ENCODE measurements around the gene RHOB.

RHOB gene

GRCh38 chr2:20446917-20447436, at the start of gene RHOB:
RHOB (plus strand) TSS chr2:20447074; CDS start chr2:20447466, 392 bp downstream.
- Histone ChIP-seq H3K9ac (ENCODE audit: low read length) (peak within 1 kb of the TSS; percentile 99), H3K27me3 (ENCODE audit: control insufficient read depth in 1 of 2, insufficient read depth in 2 of 2, low read length in 2 of 2) (no peaks in the 10 kb centered on the region), H3K36me3 (ENCODE audit: insufficient read depth, low read length) (peaks cover 27% of the 10 kb centered on the region), H3K9me3 (ENCODE audit: low read length) (no peaks in the 10 kb centered on the region), H3K4me1 (ENCODE audit: insufficient read depth, low read length) (peaks cover 42% of the 10 kb centered on the region), H3K4me3 (ENCODE audit: low read depth in 1 of 2, low read length in 2 of 2) (peak within 1 kb of the TSS; percentile 98 to 100), H3K27ac (ENCODE audit: low read depth, low read length) (peak within 1 kb of the TSS; percentile 98)

- H3K4me1 ChIP-seq (ENCODE audit: insufficient read depth, low read length): no peaks in the 10 kb centered on the region
- no peaks in the 10 kb centered on the region for H3K9me3 ChIP-seq (ENCODE audit: low read length)
- H3K27me3 ChIP-seq (ENCODE audit: control insufficient read depth in 1 of 2, insufficient read depth in 2 of 2, low read length in 2 of 2): no peaks in the 10 kb centered on the region
- H3K9ac ChIP-seq (ENCODE audit: low read length): no peak overlapping the region
- no peak overlapping the region for H3K27ac ChIP-seq (ENCODE audit: low read depth, low read length)
- no peak overlapping the region for H3K4me3 ChIP-seq (ENCODE audit: low read depth in 1 of 2, low read length in 2 of 2)
- no peaks in the 10 kb centered on the region for H3K36me3 ChIP-seq (ENCODE audit: insufficient read depth, low read length)
Measured at GRCh38 chr2:20397811-20398447, 48.9 kb upstream of the RHOB start.

GRCh38 chr2:20398956-20399567, 47.8 kb upstream of the RHOB start:
- no peak overlapping the region for H3K9ac ChIP-seq (ENCODE audit: low read length)
- H3K27me3 ChIP-seq (ENCODE audit: control insufficient read depth in 1 of 2, insufficient read depth in 2 of 2, low read length in 2 of 2): no peaks in the 10 kb centered on the region
- no peak overlapping the region for H3K4me3 ChIP-seq (ENCODE audit: low read depth in 1 of 2, low read length in 2 of 2)
- H3K9me3 ChIP-seq (ENCODE audit: low read length): no peaks in the 10 kb centered on the region
- no peaks in the 10 kb centered on the region for H3K36me3 ChIP-seq (ENCODE audit: insufficient read depth, low read length)
- H3K4me1 ChIP-seq (ENCODE audit: insufficient read depth, low read length): peaks cover 7% of the 10 kb centered on the region
- no peak overlapping the region for H3K27ac ChIP-seq (ENCODE audit: low read depth, low read length)

GRCh38 chr2:20400306-20400705, 46.6 kb upstream of the RHOB start:
- H3K27ac ChIP-seq (ENCODE audit: low read depth, low read length): no peak overlapping the region
- H3K36me3 ChIP-seq (ENCODE audit: insufficient read depth, low read length): no peaks in the 10 kb centered on the region
- no peaks in the 10 kb centered on the region for H3K27me3 ChIP-seq (ENCODE audit: control insufficient read depth in 1 of 2, insufficient read depth in 2 of 2, low read length in 2 of 2)
- H3K4me3 ChIP-seq (ENCODE audit: low read depth in 1 of 2, low read length in 2 of 2): no peak overlapping the region
- no peaks in the 10 kb centered on the region for H3K9me3 ChIP-seq (ENCODE audit: low read length)
- H3K4me1 ChIP-seq (ENCODE audit: insufficient read depth, low read length): peaks cover 7% of the 10 kb centered on the region
- no peak overlapping the region for H3K9ac ChIP-seq (ENCODE audit: low read length)

- Histone ChIP-seq H3K9ac (ENCODE audit: low read length) (no peak overlapping the region), H3K4me3 (ENCODE audit: low read depth in 1 of 2, low read length in 2 of 2) (no peak overlapping the region), H3K4me1 (ENCODE audit: insufficient read depth, low read length) (peaks cover 7% of the 10 kb centered on the region), H3K36me3 (ENCODE audit: insufficient read depth, low read length) (no peaks in the 10 kb centered on the region), H3K27ac (ENCODE audit: low read depth, low read length) (peak overlapping the region; percentile 9), H3K27me3 (ENCODE audit: control insufficient read depth in 1 of 2, insufficient read depth in 2 of 2, low read length in 2 of 2) (no peaks in the 10 kb centered on the region), H3K9me3 (ENCODE audit: low read length) (no peaks in the 10 kb centered on the region)
Measured at GRCh38 chr2:20400787-20401488, 45.9 kb upstream of the RHOB start.

GRCh38 chr2:20401489-20401835, 45.4 kb upstream of the RHOB start:
- Histone ChIP-seq H3K27me3 (ENCODE audit: control insufficient read depth in 1 of 2, insufficient read depth in 2 of 2, low read length in 2 of 2) (no peaks in the 10 kb centered on the region), H3K4me3 (ENCODE audit: low read depth in 1 of 2, low read length in 2 of 2) (no peak overlapping the region), H3K27ac (ENCODE audit: low read depth, low read length) (no peak overlapping the region), H3K36me3 (ENCODE audit: insufficient read depth, low read length) (no peaks in the 10 kb centered on the region), H3K9me3 (ENCODE audit: low read length) (no peaks in the 10 kb centered on the region), H3K9ac (ENCODE audit: low read length) (no peak overlapping the region), H3K4me1 (ENCODE audit: insufficient read depth, low read length) (peaks cover 7% of the 10 kb centered on the region)

GRCh38 chr2:20403774-20404312, 43.0 kb upstream of the RHOB start:
- no peaks in the 10 kb centered on the region for H3K36me3 ChIP-seq (ENCODE audit: insufficient read depth, low read length)
- no peaks in the 10 kb centered on the region for H3K9me3 ChIP-seq (ENCODE audit: low read length)
- H3K27me3 ChIP-seq (ENCODE audit: control insufficient read depth in 1 of 2, insufficient read depth in 2 of 2, low read length in 2 of 2): no peaks in the 10 kb centered on the region
- H3K4me3 ChIP-seq (ENCODE audit: low read depth in 1 of 2, low read length in 2 of 2): no peak overlapping the region
- peak overlapping the region; percentile 65 for H3K27ac ChIP-seq (ENCODE audit: low read depth, low read length)
- H3K9ac ChIP-seq (ENCODE audit: low read length): no peak overlapping the region
- peaks cover 7% of the 10 kb centered on the region for H3K4me1 ChIP-seq (ENCODE audit: insufficient read depth, low read length)

GRCh38 chr2:20404950-20405349, 41.9 kb upstream of the RHOB start:
- H3K4me3 ChIP-seq (ENCODE audit: low read depth in 1 of 2, low read length in 2 of 2): no peak overlapping the region
- no peaks in the 10 kb centered on the region for H3K27me3 ChIP-seq (ENCODE audit: control insufficient read depth in 1 of 2, insufficient read depth in 2 of 2, low read length in 2 of 2)
- H3K27ac ChIP-seq (ENCODE audit: low read depth, low read length): no peak overlapping the region
- no peaks in the 10 kb centered on the region for H3K36me3 ChIP-seq (ENCODE audit: insufficient read depth, low read length)
- no peak overlapping the region for H3K9ac ChIP-seq (ENCODE audit: low read length)
- H3K9me3 ChIP-seq (ENCODE audit: low read length): no peaks in the 10 kb centered on the region
- peaks cover 7% of the 10 kb centered on the region for H3K4me1 ChIP-seq (ENCODE audit: insufficient read depth, low read length)

- Histone ChIP-seq H3K4me3 (ENCODE audit: low read depth in 1 of 2, low read length in 2 of 2) (no peak overlapping the region), H3K36me3 (ENCODE audit: insufficient read depth, low read length) (no peaks in the 10 kb centered on the region), H3K4me1 (ENCODE audit: insufficient read depth, low read length) (peaks cover under 1% of the 10 kb centered on the region), H3K27me3 (ENCODE audit: control insufficient read depth in 1 of 2, insufficient read depth in 2 of 2, low read length in 2 of 2) (no peaks in the 10 kb centered on the region), H3K9me3 (ENCODE audit: low read length) (no peaks in the 10 kb centered on the region), H3K27ac (ENCODE audit: low read depth, low read length) (no peak overlapping the region), H3K9ac (ENCODE audit: low read length) (no peak overlapping the region)
Measured at GRCh38 chr2:20409039-20409438, 37.8 kb upstream of the RHOB start.

- Histone ChIP-seq H3K4me3 (ENCODE audit: low read depth in 1 of 2, low read length in 2 of 2) (no peak overlapping the region), H3K27ac (ENCODE audit: low read depth, low read length) (no peak overlapping the region), H3K9me3 (ENCODE audit: low read length) (no peaks in the 10 kb centered on the region), H3K9ac (ENCODE audit: low read length) (no peak overlapping the region), H3K4me1 (ENCODE audit: insufficient read depth, low read length) (no peaks in the 10 kb centered on the region), H3K27me3 (ENCODE audit: control insufficient read depth in 1 of 2, insufficient read depth in 2 of 2, low read length in 2 of 2) (no peaks in the 10 kb centered on the region), H3K36me3 (ENCODE audit: insufficient read depth, low read length) (no peaks in the 10 kb centered on the region)
Measured at GRCh38 chr2:20410556-20411277, 36.2 kb upstream of the RHOB start.

GRCh38 chr2:20411361-20411894, 35.4 kb upstream of the RHOB start:
- H3K27ac ChIP-seq (ENCODE audit: low read depth, low read length): no peak overlapping the region
- H3K9me3 ChIP-seq (ENCODE audit: low read length): no peaks in the 10 kb centered on the region
- H3K36me3 ChIP-seq (ENCODE audit: insufficient read depth, low read length): no peaks in the 10 kb centered on the region

More at GRCh38 chr2:20411361-20411894, 35.4 kb upstream of the RHOB start:
- Histone ChIP-seq H3K9ac (ENCODE audit: low read length) (no peak overlapping the region), H3K27me3 (ENCODE audit: control insufficient read depth in 1 of 2, insufficient read depth in 2 of 2, low read length in 2 of 2) (no peaks in the 10 kb centered on the region), H3K4me1 (ENCODE audit: insufficient read depth, low read length) (no peaks in the 10 kb centered on the region), H3K4me3 (ENCODE audit: low read depth in 1 of 2, low read length in 2 of 2) (no peak overlapping the region)
